ENCODE results near the gene JCAD.

DNA sequence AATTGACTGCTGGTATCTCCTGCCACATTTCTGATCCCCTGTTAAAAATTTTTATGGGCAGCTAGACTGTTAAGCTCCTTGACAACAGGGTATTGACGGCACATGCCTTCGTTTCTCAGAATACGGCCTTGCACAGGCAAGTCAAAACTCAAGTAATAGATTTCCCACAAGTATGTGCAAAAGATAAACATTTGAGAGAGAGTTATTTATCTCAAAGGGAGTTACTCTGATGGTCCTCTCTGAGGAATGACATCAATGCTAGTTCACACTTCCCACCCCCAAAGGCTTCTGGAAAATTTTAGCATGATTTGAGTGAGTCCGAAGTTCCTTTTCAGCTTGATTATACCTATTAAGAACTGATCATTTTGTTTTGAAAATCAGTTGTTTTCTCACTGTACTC is 71.9 kb downstream of the JCAD start:
- TF ChIP-seq, protein P1, sequence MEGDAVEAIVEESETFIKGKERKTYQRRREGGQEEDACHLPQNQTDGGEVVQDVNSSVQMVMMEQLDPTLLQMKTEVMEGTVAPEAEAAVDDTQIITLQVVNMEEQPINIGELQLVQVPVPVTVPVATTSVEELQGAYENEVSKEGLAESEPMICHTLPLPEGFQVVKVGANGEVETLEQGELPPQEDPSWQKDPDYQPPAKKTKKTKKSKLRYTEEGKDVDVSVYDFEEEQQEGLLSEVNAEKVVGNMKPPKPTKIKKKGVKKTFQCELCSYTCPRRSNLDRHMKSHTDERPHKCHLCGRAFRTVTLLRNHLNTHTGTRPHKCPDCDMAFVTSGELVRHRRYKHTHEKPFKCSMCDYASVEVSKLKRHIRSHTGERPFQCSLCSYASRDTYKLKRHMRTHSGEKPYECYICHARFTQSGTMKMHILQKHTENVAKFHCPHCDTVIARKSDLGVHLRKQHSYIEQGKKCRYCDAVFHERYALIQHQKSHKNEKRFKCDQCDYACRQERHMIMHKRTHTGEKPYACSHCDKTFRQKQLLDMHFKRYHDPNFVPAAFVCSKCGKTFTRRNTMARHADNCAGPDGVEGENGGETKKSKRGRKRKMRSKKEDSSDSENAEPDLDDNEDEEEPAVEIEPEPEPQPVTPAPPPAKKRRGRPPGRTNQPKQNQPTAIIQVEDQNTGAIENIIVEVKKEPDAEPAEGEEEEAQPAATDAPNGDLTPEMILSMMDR (IDR thresholded peaks at IDR 0.05) = no peak
- no peak for TF ChIP-seq POLR2AphosphoS5 (IDR thresholded peaks at IDR 0.05; ENCODE audit: low read depth, low read length)
- TF ChIP-seq SIN3A (IDR thresholded peaks at IDR 0.05; ENCODE audit: borderline replicate concordance, insufficient read depth, low read depth, low read length) = no peak
- TF ChIP-seq, protein P2, sequence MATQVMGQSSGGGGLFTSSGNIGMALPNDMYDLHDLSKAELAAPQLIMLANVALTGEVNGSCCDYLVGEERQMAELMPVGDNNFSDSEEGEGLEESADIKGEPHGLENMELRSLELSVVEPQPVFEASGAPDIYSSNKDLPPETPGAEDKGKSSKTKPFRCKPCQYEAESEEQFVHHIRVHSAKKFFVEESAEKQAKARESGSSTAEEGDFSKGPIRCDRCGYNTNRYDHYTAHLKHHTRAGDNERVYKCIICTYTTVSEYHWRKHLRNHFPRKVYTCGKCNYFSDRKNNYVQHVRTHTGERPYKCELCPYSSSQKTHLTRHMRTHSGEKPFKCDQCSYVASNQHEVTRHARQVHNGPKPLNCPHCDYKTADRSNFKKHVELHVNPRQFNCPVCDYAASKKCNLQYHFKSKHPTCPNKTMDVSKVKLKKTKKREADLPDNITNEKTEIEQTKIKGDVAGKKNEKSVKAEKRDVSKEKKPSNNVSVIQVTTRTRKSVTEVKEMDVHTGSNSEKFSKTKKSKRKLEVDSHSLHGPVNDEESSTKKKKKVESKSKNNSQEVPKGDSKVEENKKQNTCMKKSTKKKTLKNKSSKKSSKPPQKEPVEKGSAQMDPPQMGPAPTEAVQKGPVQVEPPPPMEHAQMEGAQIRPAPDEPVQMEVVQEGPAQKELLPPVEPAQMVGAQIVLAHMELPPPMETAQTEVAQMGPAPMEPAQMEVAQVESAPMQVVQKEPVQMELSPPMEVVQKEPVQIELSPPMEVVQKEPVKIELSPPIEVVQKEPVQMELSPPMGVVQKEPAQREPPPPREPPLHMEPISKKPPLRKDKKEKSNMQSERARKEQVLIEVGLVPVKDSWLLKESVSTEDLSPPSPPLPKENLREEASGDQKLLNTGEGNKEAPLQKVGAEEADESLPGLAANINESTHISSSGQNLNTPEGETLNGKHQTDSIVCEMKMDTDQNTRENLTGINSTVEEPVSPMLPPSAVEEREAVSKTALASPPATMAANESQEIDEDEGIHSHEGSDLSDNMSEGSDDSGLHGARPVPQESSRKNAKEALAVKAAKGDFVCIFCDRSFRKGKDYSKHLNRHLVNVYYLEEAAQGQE (IDR thresholded peaks at IDR 0.05; ENCODE audit: insufficient read depth in 1 of 2, low read depth in 2 of 2, low read length in 1 of 2) = no peak

Measured in Panc1 (cell line).